Activated naive CD4-positive, alpha-beta T cell treated with anti-CD3 and anti-CD28 coated beads for 36 hours (primary cell): ENCODE data around the gene PJVK. TPM values are rescaled to one million over a fixed set of nuclear protein-coding genes. Genes with fewer than 3 reads are reported as not detected.

Experiments used
- CTCF ChIA-PET: fragments of 350-600 bp; sonication (Branson Sonifier 250); formaldehyde crosslinking; loops from one replicate; lab custom pipeline; 2021; ENCODE audit warnings: antibody characterized with exemption; lab: Charles Lee
- DNase-seq: peaks from one replicate; pipeline ENCODE4 v3.0.0-alpha.2; 2020
- H3K27ac Mint-ChIP-seq: one replicate; pipeline ENCODE4 v1.8.0; 2021; ENCODE audit warnings: mild to moderate bottlenecking, mixed read lengths
- H3K27me3 Mint-ChIP-seq: one replicate; pipeline ENCODE4 v1.8.0; 2021; ENCODE audit warnings: low read depth, mixed read lengths
- H3K36me3 Mint-ChIP-seq: one replicate; pipeline ENCODE4 v1.8.0; 2021; ENCODE audit warnings: low read depth, mixed read lengths
- H3K4me1 Mint-ChIP-seq: one replicate; pipeline ENCODE4 v1.8.0; 2021; ENCODE audit warnings: low read depth, mixed read lengths
- H3K4me3 Mint-ChIP-seq: one replicate; pipeline ENCODE4 v1.8.0; 2021; ENCODE audit warnings: mild to moderate bottlenecking, moderate library complexity, mixed read lengths
- H3K9me3 Mint-ChIP-seq: one replicate; pipeline ENCODE4 v1.8.0; 2021; ENCODE audit warnings: mixed read lengths
- intact Hi-C: fragments of 100-400 bp; cut with micrococcal nuclease; formaldehyde crosslinking; loops from one replicate; pipeline ENCODE4 v1.15.1; 2023
- total RNA-seq, 2 experiments: library from RNA; stranded (reverse); gene quantifications; one replicate each; pipeline ENCODE4 v1.2.3, GENCODE V29; 2021

Gene PJVK
- total RNA-seq, 2 experiments from 2014 or later = 2.0 to 2.4 TPM

- Mint-ChIP-seq H3K27me3 (no peaks in the 10 kb centered on the region), H3K4me1 (peaks cover 39% of the 10 kb centered on the region), H3K36me3 (peaks cover 16% of the 10 kb centered on the region), H3K4me3 (no peak overlapping the region), H3K27ac (no peak overlapping the region), H3K9me3 (no peaks in the 10 kb centered on the region)
- no peak for DNase-seq
- intact Hi-C loops = no loop called here
- CTCF ChIA-PET = interaction anchor here (0.7 kb wide), 1 partner anchor 21 kb away, joined by 4 read pairs; no protein-coding TSS in a partner anchor
These were observed 33.3 kb downstream of the PJVK start for GRCh38 chr2:178484245-178485041.

- Mint-ChIP-seq H3K27ac (no peak overlapping the region), H3K9me3 (no peaks in the 10 kb centered on the region), H3K36me3 (peaks cover 23% of the 10 kb centered on the region), H3K4me3 (no peak overlapping the region), H3K4me1 (peaks cover 35% of the 10 kb centered on the region), H3K27me3 (no peaks in the 10 kb centered on the region)
- CTCF ChIA-PET = interaction anchor here (0.7 kb wide), 1 partner anchor 20 kb away, joined by 4 read pairs; no protein-coding TSS in a partner anchor
- intact Hi-C loops = no loop called here
- DNase-seq = no peak
These were observed 34.2 kb downstream of the PJVK start for GRCh38 chr2:178485356-178485755.

GRCh38 chr2:178491612-178492011, 40.4 kb downstream of the PJVK start:
- DNase-seq = no peak
- intact Hi-C loops = no loop called here
- Mint-ChIP-seq H3K4me1 (peaks cover 9% of the 10 kb centered on the region), H3K27me3 (no peaks in the 10 kb centered on the region), H3K4me3 (no peak overlapping the region), H3K9me3 (no peaks in the 10 kb centered on the region), H3K27ac (no peak overlapping the region), H3K36me3 (peaks cover 40% of the 10 kb centered on the region)
- CTCF ChIA-PET = no interaction called here

GRCh38 chr2:178496049-178496448, 44.9 kb downstream of the PJVK start:
- Mint-ChIP-seq H3K4me1 (no peaks in the 10 kb centered on the region), H3K36me3 (peaks cover 35% of the 10 kb centered on the region), H3K4me3 (no peak overlapping the region), H3K27me3 (no peaks in the 10 kb centered on the region), H3K9me3 (no peaks in the 10 kb centered on the region), H3K27ac (no peak overlapping the region)
- no peak for DNase-seq
- intact Hi-C loops = no loop called here
- CTCF ChIA-PET = interaction anchor here (1.0 to 1.8 kb wide), 2 partner anchors 13 to 90 kb away, joined by 4 to 6 read pairs; no protein-coding TSS in a partner anchor

DNA sequence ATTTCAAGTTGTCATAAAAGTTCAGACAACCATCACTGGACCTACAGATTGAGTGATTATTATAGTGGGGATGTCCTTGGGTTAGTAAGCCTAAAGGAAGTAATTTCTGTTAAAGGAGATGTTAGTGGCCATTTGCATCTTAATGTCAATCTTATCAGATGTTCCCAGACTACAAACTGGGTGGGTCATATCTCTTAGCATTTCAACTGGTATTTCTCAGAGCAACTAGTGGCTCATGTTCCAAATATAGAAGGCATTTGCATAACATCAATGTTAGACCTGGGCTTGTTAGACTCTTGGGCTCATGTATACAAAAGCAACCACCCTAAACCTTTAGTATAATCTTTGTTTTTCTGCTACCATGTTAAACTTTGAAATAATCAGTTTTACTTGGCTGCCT, 47.0 kb downstream of the PJVK start:
- intact Hi-C loops = no loop called here
- Mint-ChIP-seq H3K9me3 (no peaks in the 10 kb centered on the region), H3K27me3 (no peaks in the 10 kb centered on the region), H3K36me3 (peaks cover 39% of the 10 kb centered on the region), H3K4me1 (no peaks in the 10 kb centered on the region), H3K27ac (no peak overlapping the region), H3K4me3 (no peak overlapping the region)
- DNase-seq = no peak
- CTCF ChIA-PET = interaction anchor here (0.6 to 1.1 kb wide), 2 partner anchors 17 to 386 kb away, joined by 3 read pairs; partner anchors contain the start of gene RBM45

DNA sequence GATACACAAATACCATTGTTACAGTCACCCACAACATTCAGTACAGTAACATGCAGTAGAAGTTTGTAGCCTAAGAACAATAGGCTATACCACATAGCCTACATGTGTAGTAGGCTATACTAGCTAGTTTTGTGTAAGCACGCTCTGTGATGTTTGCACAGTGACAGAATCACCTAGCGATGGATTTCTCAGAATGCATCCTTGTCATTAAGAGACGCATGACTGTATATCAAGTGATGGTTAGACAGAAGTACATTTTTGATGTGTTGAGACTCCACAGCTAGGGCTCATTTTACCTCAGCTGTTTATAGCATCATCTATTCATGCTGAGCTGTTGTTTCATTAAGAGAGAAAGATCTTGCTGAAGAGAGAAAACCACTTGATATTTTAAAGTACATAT, 48.5 kb downstream of the PJVK start:
- no peaks in the 10 kb centered on the region for H3K9me3 Mint-ChIP-seq
- H3K27me3 Mint-ChIP-seq = no peaks in the 10 kb centered on the region
- no peak overlapping the region for H3K27ac Mint-ChIP-seq
- H3K4me3 Mint-ChIP-seq = no peak overlapping the region
- CTCF ChIA-PET = interaction anchor here (1.0 kb wide), 1 partner anchor 50 kb away, joined by 3 read pairs; no protein-coding TSS in a partner anchor
- H3K4me1 Mint-ChIP-seq = no peaks in the 10 kb centered on the region
- DNase-seq = no peak
- intact Hi-C loops = no loop called here
- peaks cover 35% of the 10 kb centered on the region for H3K36me3 Mint-ChIP-seq

DNA sequence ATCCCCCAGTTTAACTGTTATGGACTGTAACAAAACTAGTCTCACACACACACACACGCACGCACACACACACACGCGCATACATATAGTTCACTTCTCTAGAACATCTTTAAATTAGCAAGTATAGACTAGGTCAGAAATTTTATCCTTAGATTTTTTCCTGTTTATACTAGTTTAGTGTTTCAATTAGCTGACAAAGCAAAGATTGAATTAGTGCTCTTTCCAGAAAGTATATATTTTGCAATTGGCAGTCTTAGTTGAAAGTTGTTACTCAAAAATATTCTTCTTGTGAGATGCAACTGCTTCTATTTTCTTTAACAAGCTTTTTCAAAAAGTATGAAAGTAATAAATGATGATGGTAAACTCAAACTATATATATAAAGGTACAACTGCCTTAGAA, 51.6 kb downstream of the PJVK start:
- no peak overlapping the region for H3K4me3 Mint-ChIP-seq
- peaks cover 8% of the 10 kb centered on the region for H3K4me1 Mint-ChIP-seq
- no peak overlapping the region for H3K27ac Mint-ChIP-seq
- intact Hi-C loops = no loop called here
- H3K36me3 Mint-ChIP-seq = peaks cover 23% of the 10 kb centered on the region
- DNase-seq = no peak
- CTCF ChIA-PET = interaction anchor here (0.6 kb wide), 1 partner anchor 21 kb away, joined by 4 read pairs; no protein-coding TSS in a partner anchor
- no peaks in the 10 kb centered on the region for H3K27me3 Mint-ChIP-seq
- no peaks in the 10 kb centered on the region for H3K9me3 Mint-ChIP-seq

GRCh38 chr2:178506101-178506500, 54.9 kb downstream of the PJVK start:
- intact Hi-C loops = no loop called here

GRCh38 chr2:178506524-178506923, 55.3 kb downstream of the PJVK start:
- Mint-ChIP-seq H3K4me1 (peaks cover 11% of the 10 kb centered on the region), H3K4me3 (no peak overlapping the region), H3K27me3 (no peaks in the 10 kb centered on the region), H3K9me3 (no peaks in the 10 kb centered on the region), H3K36me3 (peaks cover 8% of the 10 kb centered on the region), H3K27ac (no peak overlapping the region)
- CTCF ChIA-PET = interaction anchor here (0.6 to 1.1 kb wide), 2 partner anchors 17 to 325 kb away, joined by 3 to 4 read pairs; no protein-coding TSS in a partner anchor
- DNase-seq = no peak
- intact Hi-C loops = no loop called here

More at GRCh38 chr2:178506101-178506500, 54.9 kb downstream of the PJVK start:
- CTCF ChIA-PET = interaction anchor here (0.6 to 1.1 kb wide), 2 partner anchors 17 to 324 kb away, joined by 3 to 4 read pairs; no protein-coding TSS in a partner anchor
- no peak for DNase-seq
- Mint-ChIP-seq H3K36me3 (peaks cover 8% of the 10 kb centered on the region), H3K27me3 (no peaks in the 10 kb centered on the region), H3K4me1 (peaks cover 11% of the 10 kb centered on the region), H3K27ac (no peak overlapping the region), H3K9me3 (no peaks in the 10 kb centered on the region), H3K4me3 (no peak overlapping the region)

DNA sequence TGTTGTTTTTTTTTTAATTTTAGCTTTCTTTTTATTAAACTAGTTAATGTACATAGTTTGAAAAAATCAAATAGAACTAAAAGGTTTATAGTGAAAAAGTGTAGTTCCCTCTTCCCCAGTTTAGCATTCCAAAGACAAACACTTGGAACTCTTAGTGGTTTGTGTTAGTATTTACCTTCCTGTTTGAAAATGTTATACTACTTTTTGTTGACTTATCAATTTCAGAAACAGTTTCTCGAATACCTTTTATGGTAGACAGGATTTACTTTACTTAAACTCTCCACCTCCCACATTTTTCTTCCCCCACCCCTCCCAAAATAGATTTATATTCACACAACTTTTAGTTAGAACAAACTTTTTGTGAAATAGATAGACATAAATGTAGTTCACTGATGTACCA, 55.8 kb downstream of the PJVK start:
- H3K4me1 Mint-ChIP-seq = peaks cover 11% of the 10 kb centered on the region

DNA sequence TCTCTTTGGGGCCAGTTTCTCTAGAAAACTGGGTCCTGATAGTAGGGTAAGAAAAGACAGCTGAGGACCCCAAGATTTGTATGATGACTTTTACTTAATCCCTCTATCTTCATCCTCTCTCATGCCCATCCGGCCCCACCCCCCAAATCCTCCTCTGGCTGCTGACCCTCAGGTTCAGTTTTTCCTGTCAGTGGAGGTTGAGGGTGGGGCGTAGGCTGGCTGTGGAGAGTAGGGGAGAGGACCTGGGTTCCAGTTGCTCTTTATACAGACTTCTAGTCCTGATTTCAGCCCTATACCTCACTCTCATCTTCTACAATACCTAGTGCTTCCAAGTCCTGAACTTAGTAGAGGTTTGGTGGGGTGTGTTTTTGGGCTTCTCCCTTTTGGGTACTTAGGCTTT, 57.5 kb downstream of the PJVK start:
- H3K36me3 Mint-ChIP-seq = peaks cover 7% of the 10 kb centered on the region
- no peak for DNase-seq
- H3K4me1 Mint-ChIP-seq = peaks cover 22% of the 10 kb centered on the region
- intact Hi-C loops = no loop called here
- H3K27ac Mint-ChIP-seq = no peak overlapping the region
- H3K9me3 Mint-ChIP-seq = no peaks in the 10 kb centered on the region
- H3K4me3 Mint-ChIP-seq = no peak overlapping the region
- CTCF ChIA-PET = interaction anchor here (1.0 kb wide), 1 partner anchor 14 kb away, joined by 5 read pairs; no protein-coding TSS in a partner anchor
- H3K27me3 Mint-ChIP-seq = no peaks in the 10 kb centered on the region

More for the DNA sequence above, 55.8 kb downstream of the PJVK start:
- Mint-ChIP-seq H3K27me3 (no peaks in the 10 kb centered on the region), H3K27ac (no peak overlapping the region), H3K9me3 (no peaks in the 10 kb centered on the region), H3K4me3 (no peak overlapping the region), H3K36me3 (peaks cover 8% of the 10 kb centered on the region)
- DNase-seq = no peak
- intact Hi-C loops = no loop called here
- CTCF ChIA-PET = interaction anchor here (0.6 to 1.1 kb wide), 2 partner anchors 16 to 325 kb away, joined by 3 to 4 read pairs; no protein-coding TSS in a partner anchor

DNA sequence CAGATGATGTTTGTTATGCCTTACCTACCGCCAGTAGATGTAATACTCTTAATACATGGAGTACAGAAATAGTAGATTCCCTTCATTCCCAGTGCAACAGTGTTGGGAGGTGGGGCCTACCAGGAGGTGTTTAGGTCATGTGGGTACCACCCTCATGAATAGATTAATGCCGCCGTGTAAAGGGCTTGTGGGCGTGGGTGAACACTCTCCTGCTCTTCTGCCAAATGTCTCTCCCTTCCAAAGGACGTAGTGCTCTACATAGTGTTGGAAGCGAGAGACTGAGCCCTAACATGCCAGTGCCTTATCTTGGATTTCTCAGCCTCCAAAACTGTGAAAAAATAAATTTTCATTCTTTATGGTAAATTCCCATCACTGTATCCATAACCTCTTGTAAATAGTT, 59.2 kb downstream of the PJVK start:
- H3K27ac Mint-ChIP-seq = no peak overlapping the region
- H3K27me3 Mint-ChIP-seq = no peaks in the 10 kb centered on the region
- H3K36me3 Mint-ChIP-seq = peaks cover 7% of the 10 kb centered on the region
- intact Hi-C loops = loop anchor here (5.0 to 10.0 kb wide), 2 partner anchors 537 to 754 kb away; partner anchors contain the start of gene SESTD1
- DNase-seq = no peak
- CTCF ChIA-PET = no interaction called here
- no peaks in the 10 kb centered on the region for H3K9me3 Mint-ChIP-seq
- no peak overlapping the region for H3K4me3 Mint-ChIP-seq
- peaks cover 36% of the 10 kb centered on the region for H3K4me1 Mint-ChIP-seq
